Esophagus muscularis mucosa (tissue), 4 donors: ENCODE results near the gene CRYL1. TPM values are rescaled to one million over a fixed set of nuclear protein-coding genes. Genes with fewer than 3 reads are reported as not detected.

Experiments used
- DNase-seq: peaks from one replicate; pipeline ENCODE4 v3.0.0-alpha.2; 2017; ENCODE audit errors: extremely low spot score
- H3K27ac ChIP-seq, 4 donors: fragments of 200-600 bp; sonication (generic); replicated peaks in 1 of 4; 1 replicate in 3 of 4; 2 replicates in 1 of 4; pipeline ENCODE4 v1.5.1; 2016 to 2019; ENCODE audit warnings: mild to moderate bottlenecking in 1 of 4
- H3K27me3 ChIP-seq, 4 donors: fragments of 200-600 bp; sonication (generic); one replicate each; pipeline versions ENCODE4 v1.5.1 to v1.6.0; 2016 to 2019
- H3K36me3 ChIP-seq, 4 donors: fragments of 200-600 bp; sonication (generic); one replicate each; pipeline ENCODE4 v1.5.1; 2016 to 2019
- H3K4me1 ChIP-seq, 4 donors: fragments of 200-600 bp; sonication (generic); one replicate each; pipeline ENCODE4 v1.5.1; 2016 to 2019
- H3K4me3 ChIP-seq, 4 donors: fragments of 200-600 bp; sonication (generic); 1 replicate in 2 of 4; 2 replicates in 2 of 4; pipeline ENCODE4 v1.5.1; 2016 to 2019; ENCODE audit warnings: mild to moderate bottlenecking in 4 of 4, moderate library complexity in 1 of 4
- H3K9me3 ChIP-seq, 4 donors: fragments of 200-600 bp; sonication (generic); 1 replicate in 3 of 4; 2 replicates in 1 of 4; pipeline ENCODE4 v1.5.1; 2016 to 2019
- CTCF ChIP-seq, 3 experiments: fragments of 200-600 bp in 2 of 3; fragments of 450-650 bp in 1 of 3; sonication (generic) in 2 of 3; IDR thresholded peaks; one replicate each; pipeline ENCODE4 v1.5.1; 2017 to 2019; ENCODE audit warnings: antibody characterized with exemption in 3 of 3, mild to moderate bottlenecking in 2 of 3, moderate library complexity in 1 of 3
- EP300 ChIP-seq: sonication (generic); formaldehyde crosslinking; IDR thresholded peaks from one replicate; pipeline ENCODE4 v1.6.1; 2017; ENCODE audit warnings: antibody characterized with exemption
- POLR2A ChIP-seq: fragments of 450-650 bp; IDR thresholded peaks from one replicate; pipeline ENCODE4 v1.6.1; 2017; ENCODE audit warnings: antibody characterized with exemption, moderate library complexity, mild to moderate bottlenecking, low read depth
- POLR2AphosphoS5 ChIP-seq, 2 donors: sonication (generic); formaldehyde crosslinking; IDR thresholded peaks; one replicate each; pipeline ENCODE4 v1.6.1; 2017; ENCODE audit warnings: antibody characterized with exemption in 2 of 2
- WGBS: methylation state at CpG from one replicate; pipeline ENCODE4 v1.1.5; 2018; 5-methylcytosine and 5-hydroxymethylcytosine counted together
- intact Hi-C: fragments of 100-400 bp; cut with DNase I; formaldehyde crosslinking; loops from one replicate; pipeline ENCODE4 v1.15.1; 2023
- total RNA-seq, 4 donors: library from RNA; depleted of rRNA; stranded (reverse); fragments of >200 nt; gene quantifications; one replicate each; pipeline versions ENCODE4 v1.1.0 to v1.2.1, GENCODE V29; 2016

CRYL1 gene
- total RNA-seq, 4 donors from 2014 or later: 42.3 to 59.3 (median 45.4) TPM

GRCh38 chr13:20395061-20395916, 130.4 kb downstream of the CRYL1 start:
- Histone ChIP-seq H3K36me3 (no peaks in the 10 kb centered on the region), H3K4me1 (no peaks in the 10 kb centered on the region), H3K27me3 (no peaks in the 10 kb centered on the region), H3K9me3 (no peaks in the 10 kb centered on the region), H3K27ac (no peak overlapping the region), H3K4me3 (no peak overlapping the region)
- intact Hi-C loops: no loop called here
- WGBS: 95% methylated on average over 26 of the region's 26 CpGs
- no peak for DNase-seq
- TF ChIP-seq POLR2A: no peak
- TF ChIP-seq CTCF (IDR thresholded peaks at IDR 0.05): no peak
- TF ChIP-seq EP300: no peak
- TF ChIP-seq POLR2AphosphoS5 (IDR thresholded peaks at IDR 0.05): no peak

GRCh38 chr13:20394506-20394905, 131.2 kb downstream of the CRYL1 start:
- H3K4me3 ChIP-seq: no peak overlapping the region

GRCh38 chr13:20394169-20394501, 131.5 kb downstream of the CRYL1 start:
- TF ChIP-seq POLR2A (no peak), EP300 (no peak), CTCF (IDR thresholded peaks at IDR 0.05) (no peak), POLR2AphosphoS5 (IDR thresholded peaks at IDR 0.05) (no peak)
- Histone ChIP-seq H3K4me1 (no peaks in the 10 kb centered on the region), H3K27ac (no peak overlapping the region), H3K27me3 (no peaks in the 10 kb centered on the region), H3K4me3 (no peak overlapping the region), H3K36me3 (no peaks in the 10 kb centered on the region), H3K9me3 (no peaks in the 10 kb centered on the region)
- no peak for DNase-seq
- intact Hi-C loops: no loop called here
- 83% methylated on average over 8 of the region's 8 CpGs for WGBS

More at GRCh38 chr13:20394506-20394905, 131.2 kb downstream of the CRYL1 start:
- Histone ChIP-seq H3K36me3 (no peaks in the 10 kb centered on the region), H3K27me3 (no peaks in the 10 kb centered on the region), H3K27ac (no peak overlapping the region), H3K9me3 (no peaks in the 10 kb centered on the region), H3K4me1 (no peaks in the 10 kb centered on the region)
- intact Hi-C loops: no loop called here
- TF ChIP-seq CTCF (IDR thresholded peaks at IDR 0.05) (no peak), POLR2AphosphoS5 (IDR thresholded peaks at IDR 0.05) (no peak), POLR2A (no peak), EP300 (no peak)
- 44% methylated on average over 24 of the region's 30 CpGs for WGBS
- no peak for DNase-seq

DNA sequence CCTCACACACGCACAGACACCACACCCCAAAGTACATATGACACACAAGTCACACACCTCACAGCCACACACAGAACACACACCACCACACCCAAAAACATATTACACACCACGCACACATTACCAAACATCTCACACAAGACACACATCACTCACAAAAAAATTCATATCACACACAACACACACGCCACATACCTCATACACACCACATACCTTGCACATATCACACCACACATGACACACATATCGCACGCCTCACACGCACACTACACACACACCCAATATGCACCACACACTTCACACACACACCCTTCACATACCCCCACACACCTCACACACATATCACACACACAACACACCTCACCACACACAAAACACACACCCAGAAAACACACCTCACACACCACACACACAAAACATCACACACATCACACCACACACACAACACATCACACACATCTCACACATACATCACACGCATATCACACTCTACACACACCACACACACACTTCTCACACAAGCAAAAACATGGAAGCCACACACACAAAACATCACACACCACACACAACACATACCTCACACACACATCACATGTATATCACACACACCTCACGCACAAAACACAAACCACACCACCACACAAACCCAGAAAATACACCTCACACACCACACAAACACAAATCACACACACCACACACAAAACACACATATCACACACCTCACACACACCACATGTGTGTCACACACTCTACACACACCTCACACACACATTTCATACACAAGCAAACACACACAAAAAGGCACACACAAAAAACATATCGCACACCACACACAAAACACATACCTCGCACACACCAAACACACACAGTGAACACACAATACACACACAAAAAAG, 132.1 kb downstream of the CRYL1 start:
- TF ChIP-seq EP300 (no peak), CTCF (IDR thresholded peaks at IDR 0.05) (no peak), POLR2AphosphoS5 (IDR thresholded peaks at IDR 0.05) (no peak), POLR2A (no peak)
- Histone ChIP-seq H3K9me3 (no peaks in the 10 kb centered on the region), H3K4me1 (no peaks in the 10 kb centered on the region), H3K4me3 (no peak overlapping the region), H3K36me3 (no peaks in the 10 kb centered on the region), H3K27me3 (no peaks in the 10 kb centered on the region), H3K27ac (no peak overlapping the region)
- 95% methylated on average over 10 of the region's 10 CpGs for WGBS
- intact Hi-C loops: no loop called here
- DNase-seq: no peak
